Glomerular visceral epithelial cell (primary cell): Measurements from ENCODE around the gene LZTFL1.

Experiments
- DNase-seq: peaks from one replicate; pipeline ENCODE4 v3.0.0-alpha.2; 2016; ENCODE audit errors: extremely low spot score

The LZTFL1 gene

GRCh38 chr3:45807681-45808540, 34.0 kb downstream of the LZTFL1 start:
- DNase-seq = no peak

GRCh38 chr3:45807133-45807532, 34.8 kb downstream of the LZTFL1 start:
- DNase-seq = no peak

GRCh38 chr3:45806072-45806471, 35.8 kb downstream of the LZTFL1 start:
- no peak for DNase-seq

GRCh38 chr3:45803252-45803935, 38.5 kb downstream of the LZTFL1 start:
- DNase-seq = no peak

GRCh38 chr3:45802146-45802545, 39.8 kb downstream of the LZTFL1 start:
- no peak for DNase-seq

GRCh38 chr3:45800611-45801010, 41.3 kb downstream of the LZTFL1 start:
- DNase-seq = no peak

- no peak for DNase-seq
Measured at GRCh38 chr3:45799586-45799985, 42.3 kb downstream of the LZTFL1 start.

- no peak for DNase-seq
Measured at GRCh38 chr3:45798034-45798433, 43.9 kb downstream of the LZTFL1 start.

GRCh38 chr3:45796902-45797637, 44.8 kb downstream of the LZTFL1 start:
- no peak for DNase-seq

- DNase-seq = no peak
Measured at GRCh38 chr3:45795882-45796765, 45.8 kb downstream of the LZTFL1 start, which contains the start of gene SLC6A20. Gene SLC6A20, minus strand, starts transcription at chr3:45796536. Its CDS starts 117 bp downstream, at chr3:45796419.

- no peak for DNase-seq
Measured at GRCh38 chr3:45795509-45795881, 46.4 kb downstream of the LZTFL1 start.

- DNase-seq = no peak
Measured at GRCh38 chr3:45794660-45795059, 47.3 kb downstream of the LZTFL1 start.

GRCh38 chr3:45794177-45794560, 47.8 kb downstream of the LZTFL1 start:
- no peak for DNase-seq

- no peak for DNase-seq
Measured at GRCh38 chr3:45793482-45794176, 48.3 kb downstream of the LZTFL1 start.

- DNase-seq = no peak
Measured at GRCh38 chr3:45792516-45793172, 49.3 kb downstream of the LZTFL1 start.

GRCh38 chr3:45792036-45792435, 49.9 kb downstream of the LZTFL1 start:
- DNase-seq = no peak

- no peak for DNase-seq
Measured at GRCh38 chr3:45790596-45790995, 51.3 kb downstream of the LZTFL1 start.

- DNase-seq = no peak
Measured at GRCh38 chr3:45789235-45789812, 52.6 kb downstream of the LZTFL1 start.

GRCh38 chr3:45787551-45787950, 54.4 kb downstream of the LZTFL1 start:
- no peak for DNase-seq
